HepG2 (cell line): Measurements from ENCODE around the gene CYSRT1. TPM values are rescaled to one million over a fixed set of nuclear protein-coding genes. Genes with fewer than 3 reads are reported as not detected.
A peak's percentile ranks its signal among the peaks of the same experiment; 100 is the strongest.

Experiments used
- FOXM1 ChIP-seq: sonication (generic); formaldehyde crosslinking; IDR thresholded peaks from 2 replicates; pipeline ENCODE4 v1.5.0; 2020; ENCODE audit warnings: missing genetic modification reagents
- GZF1 ChIP-seq: sonication (generic); formaldehyde crosslinking; IDR thresholded peaks from 2 replicates; pipeline ENCODE4 v1.5.1; 2020; ENCODE audit warnings: mild to moderate bottlenecking, missing genetic modification reagents
- KAT8 ChIP-seq: IDR thresholded peaks from 2 replicates; pipeline ENCODE4 v1.6.1; 2016; ENCODE audit warnings: missing genetic modification reagents, missing compliant biosample characterization
- MXD4 ChIP-seq: IDR thresholded peaks from 2 replicates; pipeline ENCODE4 v1.6.1; 2016; ENCODE audit warnings: mild to moderate bottlenecking, missing biosample characterization, missing genetic modification reagents
- MYC ChIP-seq: sonication (generic); formaldehyde crosslinking; IDR thresholded peaks from 2 replicates; pipeline ENCODE4 v1.9.0; 2021; ENCODE audit warnings: missing genetic modification reagents, borderline replicate concordance
- ONECUT2 ChIP-seq: sonication (generic); formaldehyde crosslinking; IDR thresholded peaks from 2 replicates; pipeline ENCODE4 v1.4.0; 2020; ENCODE audit warnings: missing genetic modification reagents
- RFXANK ChIP-seq: IDR thresholded peaks from 2 replicates; pipeline ENCODE4 v1.6.1; 2016
- SNAI1 ChIP-seq: sonication (generic); formaldehyde crosslinking; IDR thresholded peaks from 2 replicates; pipeline ENCODE4 v1.5.0; 2020; ENCODE audit warnings: mild to moderate bottlenecking, missing genetic modification reagents, borderline replicate concordance
- TAF1 ChIP-seq: sonication (generic); formaldehyde crosslinking; IDR thresholded peaks from 2 replicates; pipeline ENCODE4 v1.4.0; 2020; ENCODE audit warnings: missing genetic modification reagents
- TSC22D2 ChIP-seq: sonication (generic); formaldehyde crosslinking; IDR thresholded peaks from 2 replicates; pipeline ENCODE4 v1.5.1; 2020; ENCODE audit warnings: missing genetic modification reagents, mild to moderate bottlenecking, borderline replicate concordance
- ZBTB44 ChIP-seq: sonication (generic); formaldehyde crosslinking; IDR thresholded peaks from 2 replicates; pipeline ENCODE4 v1.4.0; 2020; ENCODE audit warnings: missing genetic modification reagents
- ZFP36L2 ChIP-seq: sonication (generic); formaldehyde crosslinking; IDR thresholded peaks from 2 replicates; pipeline ENCODE4 v1.4.0; 2020; ENCODE audit warnings: missing genetic modification reagents
- ZNF230 ChIP-seq: sonication (generic); formaldehyde crosslinking; IDR thresholded peaks from 2 replicates; pipeline ENCODE4 v1.4.0; 2020; ENCODE audit warnings: mild to moderate bottlenecking, missing genetic modification reagents
- ZNF251 ChIP-seq: sonication (generic); formaldehyde crosslinking; IDR thresholded peaks from 2 replicates; pipeline ENCODE4 v1.9.0; 2021; ENCODE audit warnings: mild to moderate bottlenecking, missing genetic modification reagents
- ZNF333 ChIP-seq: sonication (generic); formaldehyde crosslinking; IDR thresholded peaks from 2 replicates; pipeline ENCODE4 v1.4.0; 2020; ENCODE audit warnings: mild to moderate bottlenecking, missing genetic modification reagents, borderline replicate concordance
- ZNF777 ChIP-seq: sonication (generic); formaldehyde crosslinking; IDR thresholded peaks from 2 replicates; pipeline ENCODE4 v1.4.0; 2020; ENCODE audit warnings: missing genetic modification reagents
- ZXDC ChIP-seq: sonication (generic); formaldehyde crosslinking; IDR thresholded peaks from 2 replicates; pipeline ENCODE4 v1.5.0; 2020; ENCODE audit warnings: mild to moderate bottlenecking, missing genetic modification reagents
- polyA plus RNA-seq, 8 experiments: library from polyadenylated mRNA; depleted of rRNA in 3 of 8; stranded (reverse) in 7 of 8; unstranded in 1 of 8; fragments of >200 nt; fragmentation: Illumina TruSeq in 4 of 8; extraction: Trizol in 4 of 8; gene quantifications; 2 replicates each; pipeline versions ENCODE4 v1.2.1 to v1.2.3, GENCODE V29; 2011 to 2016; ENCODE audit warnings: low read depth in 4 of 8, missing spikeins in 1 of 8, mixed read lengths in 1 of 8; ENCODE audit not compliant: insufficient read depth in 1 of 8
- total RNA-seq, 5 experiments: library from RNA; depleted of rRNA; stranded (reverse); fragments of >200 nt; fragmentation: Illumina TruSeq; extraction: Trizol; gene quantifications; 2 replicates each; pipeline ENCODE4 v1.2.3, GENCODE V29; 2016; ENCODE audit warnings: low read depth in 1 of 5
- TF ChIP-seq, protein P1 (sequence below): sonication (generic); formaldehyde crosslinking; IDR thresholded peaks from 2 replicates; pipeline ENCODE4 v1.4.0; 2020; ENCODE audit warnings: low read depth, missing genetic modification reagents
- TF ChIP-seq, protein P2 (sequence below): sonication (generic); formaldehyde crosslinking; IDR thresholded peaks from 2 replicates; pipeline ENCODE4 v1.4.0; 2020; ENCODE audit warnings: missing genetic modification reagents, borderline replicate concordance

CYSRT1 gene
- total and polyA plus RNA-seq, 2 of the 13 experiments (the other 11 are each of a cell fraction or from before 2014, with no cell fraction given): 1.5 to 2.1 TPM

DNA sequence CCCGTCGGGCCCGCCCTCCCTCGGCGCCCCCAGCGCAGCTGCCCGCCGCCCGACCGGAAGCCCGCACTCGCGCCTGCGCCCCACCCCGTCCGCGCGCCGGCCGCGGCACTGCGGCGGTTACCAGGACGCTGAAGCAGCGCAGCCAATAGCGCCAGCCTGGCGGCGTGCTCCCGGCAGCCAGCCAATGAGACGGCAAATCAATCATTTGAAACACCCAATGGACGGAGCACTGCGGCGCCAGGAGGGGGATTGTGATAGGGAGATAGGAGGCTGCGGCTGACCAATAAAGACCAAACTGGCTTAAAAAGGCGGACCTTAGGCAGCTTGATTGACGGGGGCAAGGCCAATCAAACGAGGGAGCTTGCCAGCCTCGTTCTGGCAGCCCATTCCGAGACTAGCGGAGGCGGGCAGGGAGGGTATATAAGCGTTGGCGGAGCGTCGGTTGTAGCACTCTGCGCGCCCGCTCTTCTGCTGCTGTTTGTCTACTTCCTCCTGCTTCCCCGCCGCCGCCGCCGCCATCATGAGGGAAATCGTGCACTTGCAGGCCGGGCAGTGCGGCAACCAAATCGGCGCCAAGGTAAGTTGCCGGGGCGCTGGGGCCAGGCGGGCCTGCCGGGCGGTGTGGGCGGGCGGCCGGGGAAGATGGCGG is 16.0 kb downstream of the CYSRT1 start, which contains the start of gene TUBB4B (continued):
- TF ChIP-seq ZNF333 (CRISPR knock-in tag) (no peak), ZFP36L2 (CRISPR knock-in tag) (no peak), ZXDC (CRISPR knock-in tag) (peak; percentile 52; the same call in 1 of the 2 replicates), GZF1 (CRISPR knock-in tag) (0 out of 2 replicates have a peak, but pooled peaks have one; percentile 43), ZBTB44 (CRISPR knock-in tag) (0 out of 2 replicates have a peak, but pooled peaks have one; percentile 61), SNAI1 (CRISPR knock-in tag) (peak; percentile 11; the same call in 1 of the 2 replicates), TAF1 (CRISPR knock-in tag) (peak; percentile 97), FOXM1 (CRISPR knock-in tag) (peak; percentile 96), MXD4 (CRISPR knock-in tag) (peak; percentile 37; the same call in 1 of the 2 replicates), ZNF777 (CRISPR knock-in tag) (no peak; the same call in 1 of the 2 replicates), ZNF230 (CRISPR knock-in tag) (no peak), KAT8 (CRISPR knock-in tag) (peak; percentile 52; the same call in 1 of the 2 replicates), ZNF251 (CRISPR knock-in tag) (no peak), MYC (CRISPR knock-in tag) (peak; percentile 42; the same call in 1 of the 2 replicates), RFXANK (CRISPR knock-in tag) (no peak), TSC22D2 (peak; percentile 91), ONECUT2 (0 out of 2 replicates have a peak, but pooled peaks have one; percentile 47)
- TF ChIP-seq, protein P1, sequence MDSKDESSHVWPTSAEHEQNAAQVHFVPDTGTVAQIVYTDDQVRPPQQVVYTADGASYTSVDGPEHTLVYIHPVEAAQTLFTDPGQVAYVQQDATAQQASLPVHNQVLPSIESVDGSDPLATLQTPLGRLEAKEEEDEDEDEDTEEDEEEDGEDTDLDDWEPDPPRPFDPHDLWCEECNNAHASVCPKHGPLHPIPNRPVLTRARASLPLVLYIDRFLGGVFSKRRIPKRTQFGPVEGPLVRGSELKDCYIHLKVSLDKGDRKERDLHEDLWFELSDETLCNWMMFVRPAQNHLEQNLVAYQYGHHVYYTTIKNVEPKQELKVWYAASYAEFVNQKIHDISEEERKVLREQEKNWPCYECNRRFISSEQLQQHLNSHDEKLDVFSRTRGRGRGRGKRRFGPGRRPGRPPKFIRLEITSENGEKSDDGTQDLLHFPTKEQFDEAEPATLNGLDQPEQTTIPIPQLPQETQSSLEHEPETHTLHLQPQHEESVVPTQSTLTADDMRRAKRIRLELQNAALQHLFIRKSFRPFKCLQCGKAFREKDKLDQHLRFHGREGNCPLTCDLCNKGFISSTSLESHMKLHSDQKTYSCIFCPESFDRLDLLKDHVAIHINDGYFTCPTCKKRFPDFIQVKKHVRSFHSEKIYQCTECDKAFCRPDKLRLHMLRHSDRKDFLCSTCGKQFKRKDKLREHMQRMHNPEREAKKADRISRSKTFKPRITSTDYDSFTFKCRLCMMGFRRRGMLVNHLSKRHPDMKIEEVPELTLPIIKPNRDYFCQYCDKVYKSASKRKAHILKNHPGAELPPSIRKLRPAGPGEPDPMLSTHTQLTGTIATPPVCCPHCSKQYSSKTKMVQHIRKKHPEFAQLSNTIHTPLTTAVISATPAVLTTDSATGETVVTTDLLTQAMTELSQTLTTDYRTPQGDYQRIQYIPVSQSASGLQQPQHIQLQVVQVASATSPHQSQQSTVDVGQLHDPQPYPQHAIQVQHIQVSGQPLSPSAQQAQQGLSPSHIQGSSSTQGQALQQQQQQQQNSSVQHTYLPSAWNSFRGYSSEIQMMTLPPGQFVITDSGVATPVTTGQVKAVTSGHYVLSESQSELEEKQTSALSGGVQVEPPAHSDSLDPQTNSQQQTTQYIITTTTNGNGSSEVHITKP (CRISPR knock-in tag): no peak
- TF ChIP-seq, protein P2, sequence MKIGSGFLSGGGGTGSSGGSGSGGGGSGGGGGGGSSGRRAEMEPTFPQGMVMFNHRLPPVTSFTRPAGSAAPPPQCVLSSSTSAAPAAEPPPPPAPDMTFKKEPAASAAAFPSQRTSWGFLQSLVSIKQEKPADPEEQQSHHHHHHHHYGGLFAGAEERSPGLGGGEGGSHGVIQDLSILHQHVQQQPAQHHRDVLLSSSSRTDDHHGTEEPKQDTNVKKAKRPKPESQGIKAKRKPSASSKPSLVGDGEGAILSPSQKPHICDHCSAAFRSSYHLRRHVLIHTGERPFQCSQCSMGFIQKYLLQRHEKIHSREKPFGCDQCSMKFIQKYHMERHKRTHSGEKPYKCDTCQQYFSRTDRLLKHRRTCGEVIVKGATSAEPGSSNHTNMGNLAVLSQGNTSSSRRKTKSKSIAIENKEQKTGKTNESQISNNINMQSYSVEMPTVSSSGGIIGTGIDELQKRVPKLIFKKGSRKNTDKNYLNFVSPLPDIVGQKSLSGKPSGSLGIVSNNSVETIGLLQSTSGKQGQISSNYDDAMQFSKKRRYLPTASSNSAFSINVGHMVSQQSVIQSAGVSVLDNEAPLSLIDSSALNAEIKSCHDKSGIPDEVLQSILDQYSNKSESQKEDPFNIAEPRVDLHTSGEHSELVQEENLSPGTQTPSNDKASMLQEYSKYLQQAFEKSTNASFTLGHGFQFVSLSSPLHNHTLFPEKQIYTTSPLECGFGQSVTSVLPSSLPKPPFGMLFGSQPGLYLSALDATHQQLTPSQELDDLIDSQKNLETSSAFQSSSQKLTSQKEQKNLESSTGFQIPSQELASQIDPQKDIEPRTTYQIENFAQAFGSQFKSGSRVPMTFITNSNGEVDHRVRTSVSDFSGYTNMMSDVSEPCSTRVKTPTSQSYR (CRISPR knock-in tag): peak; percentile 48; the same call in 1 of the 2 replicates
